HG02642 (cell line): Measurements from ENCODE around the gene ACTL7A.

Source experiments
- ATAC-seq: cut with Tn5 transposase; IDR thresholded peaks from one replicate; pipeline ENCODE4 v1.9.1; 2021; ENCODE audit warnings: mild to moderate bottlenecking; ENCODE audit not compliant: unreplicated experiment, poor library complexity

ACTL7A gene

DNA sequence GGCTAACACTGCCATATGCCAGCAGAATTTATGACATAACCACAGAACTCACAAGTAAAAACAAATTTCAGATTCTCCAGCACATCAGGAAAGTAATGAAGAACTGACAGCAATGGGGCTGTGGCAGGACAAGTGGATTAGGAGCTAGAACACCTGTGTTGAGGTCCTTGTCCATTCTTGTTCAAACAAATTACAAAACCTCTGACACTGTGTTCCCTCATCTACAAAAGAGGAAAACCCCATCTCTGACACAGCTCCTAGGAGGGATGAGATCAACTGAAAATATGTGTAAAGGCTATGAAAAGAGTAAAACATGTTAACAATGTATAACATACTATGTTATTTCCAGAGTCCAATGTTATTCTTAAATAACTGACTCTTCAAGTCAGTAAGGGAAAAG, 48.3 kb downstream of the ACTL7A start:
- ATAC-seq: no peak

DNA sequence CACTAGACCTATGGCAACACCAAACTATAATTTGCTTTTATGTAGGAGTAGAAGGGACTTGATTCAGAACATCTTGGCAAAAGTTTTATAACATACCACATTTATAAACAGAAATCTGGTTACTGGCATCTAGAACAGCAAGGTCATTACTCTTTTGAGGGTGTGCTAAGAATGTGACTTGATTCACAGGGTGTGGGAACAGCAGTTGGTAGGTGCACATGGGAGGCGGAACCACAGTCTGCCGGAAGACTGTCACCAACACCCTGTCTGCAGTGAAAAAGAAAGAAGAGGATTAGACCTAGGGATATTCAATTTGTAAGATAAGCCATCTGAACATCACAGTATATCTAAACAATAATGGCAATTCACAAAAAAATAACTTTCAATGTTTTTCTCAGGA, 48.8 kb downstream of the ACTL7A start:
- no peak for ATAC-seq

DNA sequence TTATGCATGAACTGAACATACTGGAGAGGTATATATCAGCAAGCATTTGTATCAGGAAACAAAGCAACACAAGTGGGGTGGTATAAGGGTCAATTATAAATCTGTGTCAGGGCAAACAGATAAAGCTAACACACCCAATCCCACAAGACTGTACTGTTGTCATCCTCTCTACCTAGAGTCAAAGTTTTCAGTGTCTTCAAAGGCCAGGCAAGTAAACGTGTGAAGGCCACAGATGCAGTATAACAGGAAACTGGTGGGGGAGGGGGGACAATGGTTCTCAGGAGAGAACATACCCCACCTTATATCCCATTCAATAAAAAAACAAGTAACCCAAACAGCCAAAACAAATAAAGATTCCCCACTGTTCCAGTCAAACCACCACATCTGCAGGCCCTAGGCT, 49.8 kb downstream of the ACTL7A start:
- ATAC-seq: no peak
